Transverse colon (tissue), 4 donors: ENCODE data around the gene MTHFR. TPM values are rescaled to one million over a fixed set of nuclear protein-coding genes. Genes with fewer than 3 reads are reported as not detected.

Experiments used
- DNase-seq: peaks from one replicate; pipeline ENCODE4 v3.0.0-alpha.2; 2019
- H3K27ac ChIP-seq, 4 donors: fragments of 200-600 bp; sonication (generic); 2 replicates each; pipeline ENCODE4 v1.5.1; 2016 to 2018; ENCODE audit warnings: inconsistent platforms in 4 of 4
- H3K27me3 ChIP-seq: fragments of 200-600 bp; sonication (generic); 2 replicates; pipeline ENCODE4 v1.5.1; 2017; ENCODE audit warnings: inconsistent platforms
- H3K36me3 ChIP-seq, 4 donors: fragments of 200-600 bp; sonication (generic); 2 replicates each; pipeline ENCODE4 v1.5.1; 2017 to 2019; ENCODE audit warnings: inconsistent platforms in 4 of 4
- H3K4me1 ChIP-seq, 4 donors: fragments of 200-600 bp; sonication (generic); 2 replicates each; pipeline ENCODE4 v1.5.1; 2017 to 2020; ENCODE audit warnings: inconsistent platforms in 4 of 4
- H3K4me3 ChIP-seq, 4 donors: fragments of 200-600 bp; sonication (generic); 1 replicate in 1 of 4; 2 replicates in 3 of 4; pipeline versions ENCODE4 v1.5.1 to v1.6.1; 2017 to 2019; ENCODE audit warnings: inconsistent platforms in 4 of 4
- H3K9me3 ChIP-seq, 2 donors: fragments of 200-600 bp; sonication (generic); 2 replicates each; pipeline ENCODE4 v1.5.1; 2017 to 2019; ENCODE audit warnings: inconsistent platforms in 2 of 2
- EP300 ChIP-seq: sonication (generic); formaldehyde crosslinking; IDR thresholded peaks from one replicate; pipeline ENCODE4 v1.6.1; 2017; ENCODE audit warnings: antibody characterized with exemption, low read depth
- POLR2A ChIP-seq: fragments of 450-650 bp; IDR thresholded peaks from one replicate; pipeline ENCODE4 v1.6.1; 2016; ENCODE audit warnings: antibody characterized with exemption, mild to moderate bottlenecking, moderate library complexity
- POLR2AphosphoS5 ChIP-seq, 3 donors: sonication (generic); formaldehyde crosslinking; IDR thresholded peaks; one replicate each; pipeline ENCODE4 v1.6.1; 2016; ENCODE audit warnings: antibody characterized with exemption in 3 of 3
- WGBS, 2 donors: methylation state at CpG; one replicate each; pipeline ENCODE4 v1.1.5; 2018; ENCODE audit warnings: low coverage in 1 of 2; 5-methylcytosine and 5-hydroxymethylcytosine counted together
- in situ Hi-C, 4 donors: fragments of 200-750 bp; cut with MboI; loops; one replicate each; pipeline versions ENCODE4 v1.15.0 to v1.15.1; 2017; ENCODE audit warnings: low sequenced_read_pairs in 3 of 4, low pct_ligation_motif_present in 1 of 4, low pct_unique_long_range_greater_than_20kb in 1 of 4
- intact Hi-C: fragments of 100-400 bp; cut with DNase I; formaldehyde crosslinking; loops from one replicate; pipeline ENCODE4 v1.15.1; 2023; ENCODE audit warnings: low total_unique reads
- total RNA-seq, 4 donors: library from RNA; depleted of rRNA; stranded (reverse); fragments of >200 nt; gene quantifications; one replicate each; pipeline ENCODE4 v1.1.0, GENCODE V29; 2016
- TF ChIP-seq, protein P1 (sequence below), 5 experiments: fragments of 200-600 bp in 3 of 5; fragments of 450-650 bp in 2 of 5; sonication (generic) in 3 of 5; IDR thresholded peaks; 1 replicate in 2 of 5; 2 replicates in 3 of 5; pipeline ENCODE4 v1.5.1; 2016 to 2017; ENCODE audit warnings: antibody characterized with exemption in 5 of 5, inconsistent platforms in 3 of 5, mild to moderate bottlenecking in 2 of 5, moderate library complexity in 1 of 5

MTHFR gene
- total RNA-seq, 4 donors from 2014 or later = 42.8 to 141 (median 48.3) TPM

DNA sequence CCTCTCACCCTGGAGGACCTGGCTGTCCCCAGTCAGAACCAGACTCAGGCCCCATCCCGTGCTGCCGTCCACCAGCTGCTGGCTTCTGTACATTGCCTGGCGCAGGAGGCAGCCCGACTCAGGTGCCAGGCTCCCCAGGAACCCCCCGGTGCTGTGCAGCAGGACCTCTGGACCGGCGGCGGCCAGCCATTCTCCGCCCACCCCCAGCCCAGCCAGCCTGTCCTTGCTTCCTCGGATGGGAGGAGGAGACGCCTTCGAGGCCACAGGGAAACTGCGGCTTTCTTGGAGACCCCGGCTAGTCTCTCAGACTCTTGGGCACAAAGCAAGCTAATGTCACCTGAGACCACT, 39.4 kb downstream of the MTHFR start:
- Histone ChIP-seq H3K4me3 (no peak overlapping the region), H3K36me3 (no peaks in the 10 kb centered on the region), H3K9me3 (no peaks in the 10 kb centered on the region), H3K27me3 (peaks cover 24% of the 10 kb centered on the region), H3K27ac (no peak overlapping the region), H3K4me1 (peaks cover 0 to 5% (median 0%) of the 10 kb centered on the region in 4 donors)
- no peak for TF ChIP-seq POLR2AphosphoS5 (IDR thresholded peaks at IDR 0.05)
- TF ChIP-seq POLR2A = no peak
- TF ChIP-seq EP300 = no peak
- TF ChIP-seq, protein P1, sequence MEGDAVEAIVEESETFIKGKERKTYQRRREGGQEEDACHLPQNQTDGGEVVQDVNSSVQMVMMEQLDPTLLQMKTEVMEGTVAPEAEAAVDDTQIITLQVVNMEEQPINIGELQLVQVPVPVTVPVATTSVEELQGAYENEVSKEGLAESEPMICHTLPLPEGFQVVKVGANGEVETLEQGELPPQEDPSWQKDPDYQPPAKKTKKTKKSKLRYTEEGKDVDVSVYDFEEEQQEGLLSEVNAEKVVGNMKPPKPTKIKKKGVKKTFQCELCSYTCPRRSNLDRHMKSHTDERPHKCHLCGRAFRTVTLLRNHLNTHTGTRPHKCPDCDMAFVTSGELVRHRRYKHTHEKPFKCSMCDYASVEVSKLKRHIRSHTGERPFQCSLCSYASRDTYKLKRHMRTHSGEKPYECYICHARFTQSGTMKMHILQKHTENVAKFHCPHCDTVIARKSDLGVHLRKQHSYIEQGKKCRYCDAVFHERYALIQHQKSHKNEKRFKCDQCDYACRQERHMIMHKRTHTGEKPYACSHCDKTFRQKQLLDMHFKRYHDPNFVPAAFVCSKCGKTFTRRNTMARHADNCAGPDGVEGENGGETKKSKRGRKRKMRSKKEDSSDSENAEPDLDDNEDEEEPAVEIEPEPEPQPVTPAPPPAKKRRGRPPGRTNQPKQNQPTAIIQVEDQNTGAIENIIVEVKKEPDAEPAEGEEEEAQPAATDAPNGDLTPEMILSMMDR (IDR thresholded peaks at IDR 0.05) = no peak
- WGBS, 2 donors = 87% methylated on average over 14 of the region's 14 CpGs; no CpG with 5 or more reads in 1 of the 2 donors
- no peak for DNase-seq
- intact Hi-C loops = no loop called here
- in situ Hi-C loops = no loop called here

DNA sequence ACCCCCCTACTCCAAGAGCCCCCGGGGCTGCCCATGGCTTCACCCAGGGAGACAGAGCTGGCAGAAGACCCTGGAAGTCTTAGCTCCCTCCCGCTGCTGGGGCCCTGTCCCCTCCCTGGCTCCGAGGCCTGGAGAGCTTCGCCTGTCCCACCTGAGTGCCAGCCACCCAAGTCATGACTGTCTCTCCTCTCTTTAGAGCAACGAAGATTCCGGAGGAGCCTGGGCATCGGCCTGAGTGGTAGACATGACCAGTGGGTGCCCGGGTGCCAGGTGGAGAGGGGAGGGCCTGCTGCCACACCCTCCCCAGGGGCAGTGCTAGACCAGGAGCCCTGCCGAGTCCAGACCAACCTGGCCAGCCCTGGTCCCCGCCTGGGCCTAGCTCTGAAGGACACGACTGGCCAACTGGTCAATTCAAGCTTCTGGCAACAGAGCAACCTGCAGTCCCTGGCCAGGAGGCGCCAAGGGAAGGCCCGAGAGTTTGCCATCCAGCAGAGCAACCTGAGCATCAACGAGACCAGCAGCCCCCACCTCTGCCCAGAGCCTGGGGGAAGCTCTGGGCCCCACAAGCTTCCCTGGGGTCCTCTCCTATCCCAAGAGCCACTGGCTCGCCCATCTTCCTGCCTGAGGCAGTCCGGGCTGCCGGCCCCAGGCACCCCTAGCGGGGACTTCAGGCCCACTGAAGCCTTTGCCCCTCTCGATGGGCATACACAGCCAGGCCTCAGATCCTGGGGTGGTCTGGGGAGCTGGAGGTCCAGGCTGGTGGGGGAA, 39.9 kb downstream of the MTHFR start:
- in situ Hi-C loops = no loop called here

DNA sequence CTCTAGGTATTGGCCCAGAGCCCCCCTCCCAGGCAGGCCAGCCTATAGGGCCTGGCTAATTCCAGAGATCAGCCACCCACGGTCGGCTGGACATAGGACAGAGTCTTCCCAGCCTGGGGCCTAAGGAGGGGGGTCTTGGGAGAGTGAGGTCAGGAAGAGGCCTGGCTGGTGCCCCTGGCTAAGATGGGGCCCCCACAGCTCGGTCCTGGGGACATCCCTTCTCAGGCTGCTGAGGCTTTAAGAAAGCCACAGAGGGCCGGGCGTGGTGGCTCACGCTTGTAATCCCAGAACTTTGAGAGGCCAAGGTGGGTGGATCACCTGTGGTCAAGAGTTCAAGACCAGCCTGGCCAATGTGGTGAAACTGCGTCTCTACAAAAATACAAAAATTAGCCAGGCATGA, 41.2 kb downstream of the MTHFR start:
- H3K9me3 ChIP-seq = no peaks in the 10 kb centered on the region

More for the DNA sequence above, 39.9 kb downstream of the MTHFR start:
- H3K27me3 ChIP-seq = peaks cover 29% of the 10 kb centered on the region
- no peaks in the 10 kb centered on the region for H3K9me3 ChIP-seq
- H3K36me3 ChIP-seq = no peaks in the 10 kb centered on the region
- WGBS, 2 donors = 83% methylated on average over 19 of the region's 19 CpGs; no CpG with 5 or more reads in 1 of the 2 donors
- no peak overlapping the region for H3K4me3 ChIP-seq
- peaks cover 0 to 5% (median 0%) of the 10 kb centered on the region in 4 donors for H3K4me1 ChIP-seq
- no peak for DNase-seq
- intact Hi-C loops = no loop called here
- TF ChIP-seq EP300 (no peak), POLR2A (no peak), POLR2AphosphoS5 (IDR thresholded peaks at IDR 0.05) (no peak)
- TF ChIP-seq, protein P1 (IDR thresholded peaks at IDR 0.05) = no peak
- H3K27ac ChIP-seq = no peak overlapping the region

DNA sequence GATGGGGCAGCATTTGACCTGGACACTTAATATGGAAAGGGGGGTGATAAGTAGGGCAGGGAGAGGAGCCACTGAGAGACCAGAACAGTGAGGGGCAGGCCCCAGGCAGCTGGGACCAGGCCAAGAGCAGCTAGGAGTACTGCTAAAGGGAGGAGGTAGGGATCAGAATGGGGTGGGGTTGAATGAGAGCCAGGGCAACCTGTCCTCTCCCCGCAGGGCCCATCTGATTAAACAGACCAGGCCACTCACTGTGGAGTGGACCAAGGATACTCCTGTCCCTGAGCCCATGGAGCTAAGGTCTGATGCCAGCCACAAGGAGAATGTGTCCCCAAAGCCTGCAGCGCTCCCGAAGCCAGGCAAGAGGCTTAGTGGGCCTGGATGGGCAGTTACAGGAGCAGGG, 41.6 kb downstream of the MTHFR start:
- intact Hi-C loops = no loop called here
- H3K9me3 ChIP-seq = no peaks in the 10 kb centered on the region
- H3K4me3 ChIP-seq = no peak overlapping the region
- H3K4me1 ChIP-seq = peaks cover 0 to 5% (median 0%) of the 10 kb centered on the region in 4 donors
- H3K27ac ChIP-seq = no peak overlapping the region
- WGBS, 2 donors = 89% methylated on average over 3 of the region's 3 CpGs; no CpG with 5 or more reads in 1 of the 2 donors
- no peaks in the 10 kb centered on the region for H3K36me3 ChIP-seq
- DNase-seq = no peak
- in situ Hi-C loops = no loop called here
- H3K27me3 ChIP-seq = peaks cover 29% of the 10 kb centered on the region
- TF ChIP-seq, protein P1 (IDR thresholded peaks at IDR 0.05) = no peak
- TF ChIP-seq EP300 (no peak), POLR2AphosphoS5 (IDR thresholded peaks at IDR 0.05) (no peak), POLR2A (no peak)

More for the DNA sequence above, 41.2 kb downstream of the MTHFR start:
- Histone ChIP-seq H3K4me3 (no peak overlapping the region), H3K36me3 (no peaks in the 10 kb centered on the region), H3K27ac (no peak overlapping the region), H3K27me3 (peaks cover 29% of the 10 kb centered on the region), H3K4me1 (peaks cover 0 to 5% (median 0%) of the 10 kb centered on the region in 4 donors)
- intact Hi-C loops (no loop called here), in situ Hi-C loops (no loop called here)
- WGBS, 2 donors = 78% methylated on average over 7 of the region's 7 CpGs; no CpG with 5 or more reads in 1 of the 2 donors
- TF ChIP-seq, protein P1 (IDR thresholded peaks at IDR 0.05) = no peak
- TF ChIP-seq EP300 (no peak), POLR2A (no peak), POLR2AphosphoS5 (IDR thresholded peaks at IDR 0.05) (no peak)
- DNase-seq = no peak
